Fibroblast of the aortic adventitia (primary cell): ENCODE data around the gene LDLRAD2. TPM values are rescaled to one million over a fixed set of nuclear protein-coding genes. Genes with fewer than 3 reads are reported as not detected.

Experiments used
- DNase-seq: peaks from one replicate; pipeline ENCODE4 v3.0.0-alpha.2; 2010; ENCODE audit warnings: low read depth
- H3K4me3 ChIP-seq: 2 replicates; pipeline ENCODE4 v1.5.1; 2011; ENCODE audit warnings: low read depth, mild to moderate bottlenecking, control low read depth, low read length, moderate library complexity
- total RNA-seq: library from RNA; depleted of rRNA; stranded (reverse); fragments of >200 nt; gene quantifications from 2 replicates; pipeline ENCODE4 v1.2.3, GENCODE V29; 2012; ENCODE audit warnings: low replicate concordance
- TF ChIP-seq, protein P1 (sequence below): IDR thresholded peaks from 2 replicates; pipeline ENCODE4 v1.5.1; 2011; ENCODE audit warnings: mild to moderate bottlenecking, low read length, control low read depth, inconsistent platforms; ENCODE audit not compliant: insufficient read depth

The LDLRAD2 gene
- total RNA-seq, 1 donor = 0.09 TPM

DNA sequence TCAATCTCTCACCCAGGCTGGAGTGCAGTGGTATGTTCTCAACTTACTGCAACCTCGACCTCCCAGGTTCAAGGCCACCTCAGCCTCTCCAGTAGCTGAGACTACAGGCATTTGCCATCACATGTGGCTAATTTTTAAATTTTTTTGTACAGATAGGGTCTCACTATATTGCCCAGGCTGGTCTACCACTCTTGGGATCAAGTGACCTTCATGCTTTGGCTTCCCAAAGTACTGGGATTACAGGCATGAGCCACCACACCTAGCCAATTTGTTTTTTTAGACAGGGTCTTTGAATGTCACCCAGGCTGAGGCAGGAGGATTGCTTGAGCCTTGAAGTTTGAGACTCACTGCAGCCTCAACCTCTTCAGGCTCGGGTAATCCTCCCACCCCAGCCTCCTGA lies 19.0 kb upstream of the LDLRAD2 start:
- TF ChIP-seq, protein P1, sequence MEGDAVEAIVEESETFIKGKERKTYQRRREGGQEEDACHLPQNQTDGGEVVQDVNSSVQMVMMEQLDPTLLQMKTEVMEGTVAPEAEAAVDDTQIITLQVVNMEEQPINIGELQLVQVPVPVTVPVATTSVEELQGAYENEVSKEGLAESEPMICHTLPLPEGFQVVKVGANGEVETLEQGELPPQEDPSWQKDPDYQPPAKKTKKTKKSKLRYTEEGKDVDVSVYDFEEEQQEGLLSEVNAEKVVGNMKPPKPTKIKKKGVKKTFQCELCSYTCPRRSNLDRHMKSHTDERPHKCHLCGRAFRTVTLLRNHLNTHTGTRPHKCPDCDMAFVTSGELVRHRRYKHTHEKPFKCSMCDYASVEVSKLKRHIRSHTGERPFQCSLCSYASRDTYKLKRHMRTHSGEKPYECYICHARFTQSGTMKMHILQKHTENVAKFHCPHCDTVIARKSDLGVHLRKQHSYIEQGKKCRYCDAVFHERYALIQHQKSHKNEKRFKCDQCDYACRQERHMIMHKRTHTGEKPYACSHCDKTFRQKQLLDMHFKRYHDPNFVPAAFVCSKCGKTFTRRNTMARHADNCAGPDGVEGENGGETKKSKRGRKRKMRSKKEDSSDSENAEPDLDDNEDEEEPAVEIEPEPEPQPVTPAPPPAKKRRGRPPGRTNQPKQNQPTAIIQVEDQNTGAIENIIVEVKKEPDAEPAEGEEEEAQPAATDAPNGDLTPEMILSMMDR = no peak
- H3K4me3 ChIP-seq = no peak overlapping the region
- DNase-seq = no peak

GRCh38 chr1:21794656-21795055 lies 17.4 kb upstream of the LDLRAD2 start:
- H3K4me3 ChIP-seq = no peak overlapping the region
- TF ChIP-seq, protein P1 = no peak
- DNase-seq = no peak

DNA sequence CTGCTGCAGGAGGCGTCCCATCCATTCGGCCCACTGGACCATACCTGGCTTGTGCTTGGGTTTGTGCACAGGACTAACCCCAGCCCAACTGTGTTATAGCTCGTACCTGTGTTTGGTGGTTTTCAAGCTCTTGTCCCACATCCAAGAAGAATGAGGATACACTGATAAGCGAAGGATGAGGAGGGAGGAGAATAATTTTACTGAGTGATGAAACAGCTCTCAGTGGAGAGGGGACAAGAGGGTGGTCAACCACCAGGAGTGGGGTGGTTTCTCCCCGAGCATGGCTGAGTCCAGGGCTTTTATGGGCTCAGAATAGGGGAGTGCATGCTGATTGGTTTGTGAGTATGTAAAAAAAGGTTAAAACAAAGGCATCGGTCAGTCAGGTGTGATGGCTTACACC lies 17.0 kb upstream of the LDLRAD2 start:
- no peak for DNase-seq
- TF ChIP-seq, protein P1 = no peak
- no peak overlapping the region for H3K4me3 ChIP-seq

GRCh38 chr1:21799730-21800129 lies 12.3 kb upstream of the LDLRAD2 start:
- no peak for DNase-seq
- TF ChIP-seq, protein P1 = no peak
- no peak overlapping the region for H3K4me3 ChIP-seq

DNA sequence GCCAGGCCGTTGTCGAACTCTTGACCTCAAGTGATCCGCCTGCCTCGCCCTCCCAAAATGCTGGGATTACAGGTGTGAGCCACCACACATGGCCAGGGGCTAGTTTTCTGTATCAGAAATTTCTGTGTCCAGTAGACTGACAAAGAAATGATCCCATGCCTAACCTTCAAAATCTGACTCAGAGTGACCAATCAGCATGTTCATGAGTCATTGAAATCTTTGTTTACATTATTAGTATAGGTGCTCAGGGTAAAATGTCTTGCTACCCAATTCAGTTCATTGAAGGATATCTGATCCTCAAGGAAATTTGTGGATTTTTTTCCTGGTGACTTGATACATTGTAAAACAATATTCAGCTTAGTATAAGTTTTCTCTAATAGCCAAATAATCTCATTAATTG lies 11.0 kb upstream of the LDLRAD2 start:
- no peak for DNase-seq
- TF ChIP-seq, protein P1 = no peak
- H3K4me3 ChIP-seq = no peak overlapping the region

DNA sequence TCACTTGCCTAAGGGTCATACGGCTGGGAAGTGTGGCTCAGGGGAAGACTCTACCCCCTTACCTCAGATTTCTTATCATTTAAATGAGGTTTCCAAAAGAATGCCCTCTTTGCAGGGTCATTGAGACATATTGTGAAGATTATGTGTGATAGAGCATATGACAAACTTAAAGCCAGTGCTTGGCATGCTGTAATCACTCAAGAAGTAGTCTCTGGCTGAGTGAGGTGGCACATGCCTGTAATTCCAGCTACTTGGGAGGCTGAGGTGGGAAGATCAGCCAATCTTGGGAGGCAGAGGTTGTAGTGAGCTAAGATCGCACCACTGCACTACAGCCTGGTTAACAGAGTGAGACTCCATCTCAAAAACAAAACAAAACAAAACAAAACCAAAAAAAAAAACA lies 7.5 kb upstream of the LDLRAD2 start:
- H3K4me3 ChIP-seq = no peak overlapping the region
- TF ChIP-seq, protein P1 = no peak
- DNase-seq = no peak

GRCh38 chr1:21813542-21813941 lies 1.5 kb downstream of the LDLRAD2 start:
- TF ChIP-seq, protein P1 = no peak
- DNase-seq = no peak
- no peak overlapping the region for H3K4me3 ChIP-seq
